ENCODE measurements around the gene MALAT1.
"Not testable (repeated sequence)": the region's sequence is repeated elsewhere in the genome, so short reads cannot be mapped to it uniquely, and the experiment has no call there.

Gene MALAT1

GRCh38 chr11:65498727-65498976 lies 193 bp upstream of the MALAT1 start:
- no peak for DNase-seq

GRCh38 chr11:65499713-65500386 lies 1.0 kb downstream of the MALAT1 start:
- no peak for DNase-seq

- no peak for DNase-seq
Measured at GRCh38 chr11:65500387-65501185, 1.7 kb downstream of the MALAT1 start.

- no peak for DNase-seq
Measured at GRCh38 chr11:65501186-65501471, 2.3 kb downstream of the MALAT1 start.

- no peak for DNase-seq
Measured at GRCh38 chr11:65501472-65502273, 2.8 kb downstream of the MALAT1 start.

GRCh38 chr11:65502274-65502554 lies 3.4 kb downstream of the MALAT1 start:
- no peak for DNase-seq

GRCh38 chr11:65502555-65503367 lies 3.9 kb downstream of the MALAT1 start:
- DNase-seq: no peak

GRCh38 chr11:65503368-65503948 lies 4.6 kb downstream of the MALAT1 start:
- no peak for DNase-seq

- no peak for DNase-seq
Measured at GRCh38 chr11:65503949-65504673, 5.3 kb downstream of the MALAT1 start.

GRCh38 chr11:65504674-65505465 lies 6.0 kb downstream of the MALAT1 start:
- DNase-seq: no peak

GRCh38 chr11:65505466-65506289 lies 6.8 kb downstream of the MALAT1 start:
- no peak for DNase-seq

GRCh38 chr11:65506290-65506771 lies 7.5 kb downstream of the MALAT1 start:
- DNase-seq: no peak

- DNase-seq: peak; percentile 22
Measured at GRCh38 chr11:65506772-65507505, 8.1 kb downstream of the MALAT1 start.

- not testable (repeated sequence) for DNase-seq
Measured at GRCh38 chr11:65512311-65512710, 13.5 kb downstream of the MALAT1 start.

GRCh38 chr11:65516135-65516968 lies 17.5 kb downstream of the MALAT1 start:
- DNase-seq: no peak

- DNase-seq: not testable (repeated sequence)
Measured at GRCh38 chr11:65518941-65519549, 20.2 kb downstream of the MALAT1 start.

GRCh38 chr11:65521777-65522521 lies 23.1 kb downstream of the MALAT1 start:
- peak; percentile 12 for DNase-seq
